GM12865 (cell line): ENCODE measurements around the gene MFRP.
A peak's percentile ranks its signal among the peaks of the same experiment; 100 is the strongest.

Experiments used
- DNase-seq: peaks from one replicate; pipeline ENCODE4 v3.0.0; 2010; ENCODE audit warnings: low read depth
- H3K4me3 ChIP-seq: 2 replicates; pipeline ENCODE4 v1.5.1; 2011; ENCODE audit warnings: mild to moderate bottlenecking, low read depth, low read length, control low read depth
- TF ChIP-seq, protein P1 (sequence below): IDR thresholded peaks from 2 replicates; pipeline ENCODE4 v1.5.1; 2011; ENCODE audit warnings: low read length, control low read depth, low read depth, inconsistent platforms; ENCODE audit not compliant: insufficient read depth; ENCODE audit errors: missing control alignments

Gene MFRP

GRCh38 chr11:119367661-119368120 lies 21.2 kb upstream of the MFRP start:
- no peak for DNase-seq
- no peak overlapping the region for H3K4me3 ChIP-seq
- TF ChIP-seq, protein P1, sequence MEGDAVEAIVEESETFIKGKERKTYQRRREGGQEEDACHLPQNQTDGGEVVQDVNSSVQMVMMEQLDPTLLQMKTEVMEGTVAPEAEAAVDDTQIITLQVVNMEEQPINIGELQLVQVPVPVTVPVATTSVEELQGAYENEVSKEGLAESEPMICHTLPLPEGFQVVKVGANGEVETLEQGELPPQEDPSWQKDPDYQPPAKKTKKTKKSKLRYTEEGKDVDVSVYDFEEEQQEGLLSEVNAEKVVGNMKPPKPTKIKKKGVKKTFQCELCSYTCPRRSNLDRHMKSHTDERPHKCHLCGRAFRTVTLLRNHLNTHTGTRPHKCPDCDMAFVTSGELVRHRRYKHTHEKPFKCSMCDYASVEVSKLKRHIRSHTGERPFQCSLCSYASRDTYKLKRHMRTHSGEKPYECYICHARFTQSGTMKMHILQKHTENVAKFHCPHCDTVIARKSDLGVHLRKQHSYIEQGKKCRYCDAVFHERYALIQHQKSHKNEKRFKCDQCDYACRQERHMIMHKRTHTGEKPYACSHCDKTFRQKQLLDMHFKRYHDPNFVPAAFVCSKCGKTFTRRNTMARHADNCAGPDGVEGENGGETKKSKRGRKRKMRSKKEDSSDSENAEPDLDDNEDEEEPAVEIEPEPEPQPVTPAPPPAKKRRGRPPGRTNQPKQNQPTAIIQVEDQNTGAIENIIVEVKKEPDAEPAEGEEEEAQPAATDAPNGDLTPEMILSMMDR: no peak

- no peak overlapping the region for H3K4me3 ChIP-seq
- DNase-seq: no peak
- TF ChIP-seq, protein P1: no peak
Observed at GRCh38 chr11:119366690-119367620, 20.4 kb upstream of the MFRP start.

GRCh38 chr11:119365071-119365591 lies 18.6 kb upstream of the MFRP start:
- no peak for DNase-seq
- TF ChIP-seq, protein P1: no peak
- H3K4me3 ChIP-seq: no peak overlapping the region

- DNase-seq: peak; percentile 32
- TF ChIP-seq, protein P1: no peak
- H3K4me3 ChIP-seq: no peak overlapping the region
Observed at GRCh38 chr11:119363851-119364590, 17.5 kb upstream of the MFRP start.

DNA sequence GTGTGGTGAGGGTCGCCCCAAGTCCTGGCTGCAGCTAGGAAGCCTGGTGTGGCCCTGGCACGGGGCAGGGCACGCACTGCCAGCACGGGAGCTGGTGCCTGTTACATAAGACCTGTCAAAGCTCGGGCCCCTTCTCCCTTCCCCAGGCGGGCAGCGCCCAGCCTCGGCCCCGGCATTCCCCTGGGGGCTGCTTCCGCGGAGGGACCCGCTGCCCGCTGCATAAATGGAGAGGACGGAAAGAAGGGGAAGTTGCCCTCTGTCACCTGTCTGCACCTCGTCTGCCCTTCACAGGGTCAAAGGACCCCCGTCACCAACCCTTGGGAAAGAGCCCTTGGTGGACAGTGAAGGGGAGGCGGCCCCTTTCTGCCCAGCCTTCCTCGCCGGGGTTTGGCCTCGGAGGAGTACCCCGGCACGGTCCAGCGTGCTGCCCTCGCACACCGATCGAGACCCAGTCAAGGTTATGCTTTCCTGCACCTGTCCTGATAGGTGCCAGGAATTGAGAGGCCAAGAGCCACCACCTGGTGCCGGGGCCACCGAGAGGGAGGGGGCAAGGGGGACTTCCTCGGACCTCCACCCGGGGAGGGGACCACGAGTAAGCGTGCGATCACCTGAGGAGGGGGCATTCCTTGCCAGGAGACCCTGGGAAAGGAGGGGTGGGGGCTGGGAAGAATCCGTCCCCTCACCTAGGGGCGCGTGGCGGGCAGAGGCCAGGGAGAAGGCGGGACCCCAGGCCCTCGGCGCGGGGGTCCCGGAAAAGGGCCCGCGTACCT lies 16.8 kb upstream of the MFRP start:
- DNase-seq: no peak
- TF ChIP-seq, protein P1: no peak
- no peak overlapping the region for H3K4me3 ChIP-seq

- TF ChIP-seq, protein P1: no peak
- H3K4me3 ChIP-seq: no peak overlapping the region
- DNase-seq: no peak
Observed at GRCh38 chr11:119362741-119363080, 16.2 kb upstream of the MFRP start.
